ENCODE data around the gene ZSCAN5B. TPM values are rescaled to one million over a fixed set of nuclear protein-coding genes. Genes with fewer than 3 reads are reported as not detected.

ZSCAN5B gene
- total and polyA plus RNA-seq, 9 of the 15 experiments (the other 6 are each of a cell fraction or from before 2014, with no cell fraction given) = 0.03 to 0.07 TPM; not detected in 7

DNA sequence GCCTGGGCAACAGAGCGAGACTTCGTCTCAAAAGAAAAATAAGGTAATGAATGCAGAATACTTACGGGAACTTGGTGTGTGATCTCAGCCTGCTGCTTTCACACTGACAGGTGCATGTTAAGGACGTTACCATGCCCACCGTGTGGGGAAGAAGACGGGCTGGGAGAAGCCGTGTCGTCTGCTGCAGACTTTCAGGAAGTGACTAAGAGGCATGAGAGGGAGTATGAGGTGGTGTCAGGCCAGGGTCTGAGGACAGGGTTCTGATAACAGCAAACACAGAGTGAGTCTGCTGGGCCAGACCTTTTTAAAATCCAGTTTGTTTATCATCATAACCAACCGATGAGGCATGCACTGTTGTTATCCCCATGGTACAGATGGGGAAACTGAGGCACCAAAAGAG lies 35.3 kb downstream of the ZSCAN5B start (continued):
- TF ChIP-seq, protein P1, sequence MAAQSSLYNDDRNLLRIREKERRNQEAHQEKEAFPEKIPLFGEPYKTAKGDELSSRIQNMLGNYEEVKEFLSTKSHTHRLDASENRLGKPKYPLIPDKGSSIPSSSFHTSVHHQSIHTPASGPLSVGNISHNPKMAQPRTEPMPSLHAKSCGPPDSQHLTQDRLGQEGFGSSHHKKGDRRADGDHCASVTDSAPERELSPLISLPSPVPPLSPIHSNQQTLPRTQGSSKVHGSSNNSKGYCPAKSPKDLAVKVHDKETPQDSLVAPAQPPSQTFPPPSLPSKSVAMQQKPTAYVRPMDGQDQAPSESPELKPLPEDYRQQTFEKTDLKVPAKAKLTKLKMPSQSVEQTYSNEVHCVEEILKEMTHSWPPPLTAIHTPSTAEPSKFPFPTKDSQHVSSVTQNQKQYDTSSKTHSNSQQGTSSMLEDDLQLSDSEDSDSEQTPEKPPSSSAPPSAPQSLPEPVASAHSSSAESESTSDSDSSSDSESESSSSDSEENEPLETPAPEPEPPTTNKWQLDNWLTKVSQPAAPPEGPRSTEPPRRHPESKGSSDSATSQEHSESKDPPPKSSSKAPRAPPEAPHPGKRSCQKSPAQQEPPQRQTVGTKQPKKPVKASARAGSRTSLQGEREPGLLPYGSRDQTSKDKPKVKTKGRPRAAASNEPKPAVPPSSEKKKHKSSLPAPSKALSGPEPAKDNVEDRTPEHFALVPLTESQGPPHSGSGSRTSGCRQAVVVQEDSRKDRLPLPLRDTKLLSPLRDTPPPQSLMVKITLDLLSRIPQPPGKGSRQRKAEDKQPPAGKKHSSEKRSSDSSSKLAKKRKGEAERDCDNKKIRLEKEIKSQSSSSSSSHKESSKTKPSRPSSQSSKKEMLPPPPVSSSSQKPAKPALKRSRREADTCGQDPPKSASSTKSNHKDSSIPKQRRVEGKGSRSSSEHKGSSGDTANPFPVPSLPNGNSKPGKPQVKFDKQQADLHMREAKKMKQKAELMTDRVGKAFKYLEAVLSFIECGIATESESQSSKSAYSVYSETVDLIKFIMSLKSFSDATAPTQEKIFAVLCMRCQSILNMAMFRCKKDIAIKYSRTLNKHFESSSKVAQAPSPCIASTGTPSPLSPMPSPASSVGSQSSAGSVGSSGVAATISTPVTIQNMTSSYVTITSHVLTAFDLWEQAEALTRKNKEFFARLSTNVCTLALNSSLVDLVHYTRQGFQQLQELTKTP (IDR thresholded peaks at IDR 0.05; ENCODE audit: low read depth in 1 of 2, partially characterized antibody in 2 of 2) = no peak
- TF ChIP-seq CHD1 (IDR thresholded peaks at IDR 0.05; ENCODE audit: low read length) (no peak), MCM2 (IDR thresholded peaks at IDR 0.05; ENCODE audit: low read depth) (no peak), CREB3L1 (IDR thresholded peaks at IDR 0.05; ENCODE audit: borderline replicate concordance, low read depth) (no peak), HOXB6 (CRISPR knock-in tag; IDR thresholded peaks at IDR 0.05; ENCODE audit: borderline replicate concordance) (no peak), CREBBP (IDR thresholded peaks at IDR 0.05; ENCODE audit: low read depth, low read length) (no peak), DIDO1 (tag; IDR thresholded peaks at IDR 0.05; ENCODE audit: low read depth) (no peak), RUNX1 (IDR thresholded peaks at IDR 0.05; ENCODE audit: low read depth) (no peak), JUN (IDR thresholded peaks at IDR 0.05; ENCODE audit: borderline replicate concordance, low read depth, low read length) (peak; percentile 58; the same call in 1 of the 2 replicates), JUN (CRISPR knock-in tag; IDR thresholded peaks at IDR 0.05; ENCODE audit: borderline replicate concordance) (no peak), PPARD (CRISPR knock-in tag; IDR thresholded peaks at IDR 0.05) (no peak), RFX1 (IDR thresholded peaks at IDR 0.05) (peak; percentile 73), ZNF668 (CRISPR knock-in tag; IDR thresholded peaks at IDR 0.05) (no peak), PCBP2 (IDR thresholded peaks at IDR 0.05; ENCODE audit: low read depth, low read length, poor library complexity, severe bottlenecking) (no peak), ARID2 (IDR thresholded peaks at IDR 0.05) (no peak), JUNB (CRISPR knock-in tag; conservative IDR thresholded peaks at IDR 0.05) (no peak), KLF1 (tag; IDR thresholded peaks at IDR 0.05) (no peak), SMAD4 (CRISPR knock-in tag; conservative IDR thresholded peaks at IDR 0.05) (0 out of 2 replicates have a peak, but pooled peaks have one; percentile 19)
